ENCODE data around the gene TBC1D10B.
"Not testable (repeated sequence)": the region's sequence is repeated elsewhere in the genome, so short reads cannot be mapped to it uniquely, and the experiment has no call there.

Gene TBC1D10B

DNA sequence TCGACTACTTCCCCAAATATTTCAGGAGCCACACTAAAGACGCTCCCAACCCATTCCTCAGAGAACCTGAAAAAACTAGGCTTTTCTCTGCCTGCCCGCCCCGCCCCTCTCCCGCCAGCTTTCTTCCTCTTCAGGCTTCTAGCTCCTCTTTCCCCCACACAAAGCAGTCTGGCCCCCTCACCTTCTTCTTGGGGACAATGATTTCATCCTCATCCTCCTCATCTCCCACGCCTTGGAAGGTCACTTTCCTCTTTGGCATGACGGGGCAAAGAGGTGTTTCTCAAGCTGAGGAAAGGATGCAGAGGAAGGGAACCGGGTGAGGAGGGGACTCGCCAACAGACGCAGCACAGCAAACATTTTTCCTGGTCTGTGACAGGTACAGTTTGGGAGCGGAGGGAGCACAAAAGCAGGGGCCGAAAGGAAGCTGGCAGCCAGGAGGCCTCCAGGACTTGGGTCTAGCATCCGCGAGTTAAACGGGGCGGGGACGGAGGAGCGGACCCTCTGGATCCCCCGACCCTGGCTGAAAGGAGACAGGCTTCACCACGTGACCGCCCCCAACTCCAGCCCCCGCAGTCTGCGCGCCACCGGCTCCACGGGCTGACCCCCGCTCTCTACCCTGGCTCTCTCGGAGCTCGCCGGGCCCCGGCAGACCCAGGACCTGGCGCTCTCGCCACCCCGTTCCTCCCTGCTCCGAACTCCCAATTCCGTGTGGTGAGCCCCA is 15.7 kb downstream of the TBC1D10B start:
- no peak for DNase-seq

- no peak for DNase-seq
Measured at GRCh38 chr16:30353438-30354129, 16.7 kb downstream of the TBC1D10B start.

DNA sequence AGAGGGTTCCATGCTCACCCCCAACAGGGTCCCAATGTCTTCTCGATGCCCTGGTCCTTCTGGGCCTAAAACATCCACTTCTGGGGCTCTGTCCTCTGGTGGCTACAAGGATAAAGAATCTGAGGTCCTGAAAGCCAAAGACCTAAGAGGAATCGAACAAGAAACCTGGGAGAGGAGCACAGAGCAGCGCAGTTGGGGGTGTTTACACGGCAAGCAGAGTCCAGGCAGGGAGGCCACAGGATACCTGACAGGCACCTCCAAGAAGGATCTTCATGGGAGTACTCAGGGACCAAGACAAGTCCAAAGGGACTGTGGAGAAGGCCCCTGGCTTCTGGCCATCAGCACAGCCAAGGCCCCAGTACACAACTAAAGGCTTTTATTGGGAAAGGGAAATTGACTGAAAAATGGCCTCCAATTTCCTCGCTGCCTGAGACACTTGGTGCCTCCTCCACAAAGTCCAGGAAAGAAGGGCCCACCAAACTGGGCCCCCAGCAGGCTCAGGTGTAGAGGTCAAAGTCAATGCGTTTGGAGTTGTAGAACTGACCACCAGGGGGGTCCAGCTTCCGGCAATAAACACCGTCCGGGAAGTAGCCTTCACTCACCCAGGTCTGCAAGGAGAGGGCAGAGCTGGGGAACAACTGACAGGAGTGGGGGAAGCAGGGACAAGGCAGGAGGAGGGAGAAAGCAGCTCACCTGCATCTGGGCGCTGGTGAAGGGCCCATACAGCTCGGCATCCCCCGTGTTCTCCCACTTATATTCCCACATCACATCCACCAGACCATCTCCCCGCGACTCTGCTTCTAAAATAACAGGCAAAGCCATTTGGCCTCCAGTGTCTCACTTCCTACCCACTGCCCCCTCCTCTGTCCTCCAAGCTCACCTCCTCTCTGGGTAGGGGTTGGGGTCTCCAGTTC is 17.5 kb downstream of the TBC1D10B start:
- DNase-seq = no peak

- no peak for DNase-seq
Measured at GRCh38 chr16:30351586-30352419, 18.5 kb downstream of the TBC1D10B start.

DNA sequence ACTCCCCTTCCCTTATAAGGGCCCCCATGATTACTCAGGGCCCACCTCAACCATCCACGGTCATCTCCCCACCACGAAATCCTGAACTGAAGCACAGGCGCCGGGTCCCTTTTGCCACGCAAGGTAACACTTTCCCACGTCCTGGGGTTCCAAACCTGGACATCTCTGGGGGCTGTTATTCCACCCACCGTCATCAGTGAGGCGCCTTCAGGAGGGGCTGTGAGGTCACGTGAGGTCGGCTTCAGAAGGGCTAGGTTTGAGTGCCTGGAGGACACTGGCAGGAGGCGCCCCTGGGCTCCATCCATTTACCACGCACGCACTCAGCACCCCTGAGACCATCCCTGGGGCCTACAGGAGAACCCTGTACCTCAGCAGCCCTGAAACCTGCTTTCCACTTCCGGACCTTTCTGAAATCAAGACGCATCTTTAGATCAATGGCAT is 19.3 kb downstream of the TBC1D10B start:
- no peak for DNase-seq

GRCh38 chr16:30350134-30350871 is 20.0 kb downstream of the TBC1D10B start:
- DNase-seq = no peak

- no peak for DNase-seq
Measured at GRCh38 chr16:30349675-30350074, 20.6 kb downstream of the TBC1D10B start.

GRCh38 chr16:30348929-30349328 is 21.4 kb downstream of the TBC1D10B start:
- DNase-seq = no peak

DNA sequence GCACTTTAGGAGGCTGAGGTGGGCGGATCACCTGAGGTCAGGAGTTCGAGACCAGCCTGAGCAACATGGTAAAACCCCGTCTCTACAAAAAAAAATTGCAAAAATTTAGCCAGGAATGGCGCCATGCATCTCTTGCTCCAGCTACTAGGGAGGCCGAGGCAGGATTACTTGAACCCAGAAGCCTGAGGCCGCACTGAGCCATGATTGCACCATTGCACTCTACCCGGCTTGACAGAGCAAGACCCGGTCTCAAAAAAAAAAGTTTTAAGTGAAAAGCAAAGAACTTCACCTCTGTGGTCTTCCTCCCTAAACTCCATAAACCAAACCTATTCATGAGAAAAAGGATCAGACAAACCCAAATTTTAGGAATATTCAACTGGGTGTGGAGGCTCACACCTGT is 22.2 kb downstream of the TBC1D10B start:
- no peak for DNase-seq

DNA sequence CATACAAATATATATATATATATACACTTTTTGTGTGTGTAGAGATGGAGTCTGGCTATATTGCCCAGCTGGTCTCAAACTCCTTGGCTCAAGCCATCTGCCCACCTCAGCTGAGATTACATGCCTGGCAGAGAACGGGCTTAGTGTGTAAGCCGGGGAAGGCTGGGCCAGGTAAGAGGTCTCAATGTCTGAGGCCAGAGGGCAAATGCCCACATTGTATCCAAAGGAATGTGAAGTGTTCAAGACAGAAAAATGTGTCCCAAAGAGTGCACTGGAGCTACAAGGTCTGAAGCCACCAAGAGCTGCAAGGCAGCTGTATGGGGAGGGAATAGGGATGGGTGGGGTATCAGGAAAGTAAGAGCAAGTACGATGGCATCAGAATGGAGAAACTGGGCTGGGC is 24.0 kb downstream of the TBC1D10B start:
- no peak for DNase-seq

DNA sequence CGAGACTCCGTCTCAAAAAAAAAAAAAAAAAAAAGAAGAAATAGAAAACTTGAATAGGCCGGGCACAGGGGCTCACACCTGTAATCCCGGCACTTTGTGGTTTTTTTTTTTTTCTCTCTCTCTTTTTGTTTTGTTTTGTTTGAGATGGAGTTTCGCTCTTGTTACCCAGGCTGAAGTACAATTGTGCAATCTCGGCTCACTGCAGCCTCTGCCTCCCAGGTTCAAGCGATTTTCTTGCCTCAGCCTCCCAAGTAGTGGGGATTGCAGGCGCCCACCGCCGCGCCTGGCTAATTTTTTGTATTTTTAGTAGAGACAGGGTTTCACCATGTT is 26.8 kb downstream of the TBC1D10B start:
- DNase-seq = not testable (repeated sequence)

- DNase-seq = no peak
Measured at GRCh38 chr16:30342751-30343490, 27.4 kb downstream of the TBC1D10B start.

DNA sequence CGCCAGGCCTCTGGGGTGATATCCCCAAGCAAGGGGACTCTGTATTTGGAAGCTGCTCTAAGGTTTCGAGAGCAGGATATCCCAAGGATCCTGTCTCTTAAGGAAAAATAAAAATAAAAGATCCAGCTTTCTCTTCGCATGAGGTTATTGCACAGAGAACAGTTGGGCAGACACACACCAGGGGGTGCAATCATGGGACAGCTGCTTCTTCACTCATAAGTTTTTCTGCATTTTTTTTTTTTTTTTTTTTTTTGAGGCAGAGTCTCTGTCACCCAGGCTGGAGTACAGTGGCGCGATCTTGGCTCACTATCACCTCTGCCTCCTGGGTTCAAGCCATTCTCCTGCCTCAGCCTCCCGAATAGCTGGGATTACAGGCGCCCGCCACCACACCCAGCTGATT is 28.3 kb downstream of the TBC1D10B start:
- DNase-seq = not testable (repeated sequence)

DNA sequence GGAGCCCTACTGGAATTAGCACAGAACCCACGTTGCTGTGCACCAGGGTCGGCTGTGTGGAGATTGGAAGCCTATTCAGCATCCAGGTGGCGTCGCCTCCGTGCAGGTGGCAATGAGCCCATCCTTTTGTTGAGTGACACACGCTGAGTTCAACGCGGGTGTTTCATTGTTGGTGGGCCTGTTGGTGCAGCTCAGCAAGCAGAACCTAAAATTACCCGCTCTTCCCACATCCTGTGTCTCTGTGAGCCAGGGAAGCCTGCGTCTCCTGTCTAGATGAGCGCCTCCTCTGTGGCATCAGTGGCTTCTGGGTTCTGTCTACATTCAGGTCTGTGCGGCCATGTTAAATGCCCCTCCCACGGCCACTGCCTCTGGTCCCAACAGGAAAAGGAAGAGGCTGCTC is 29.7 kb downstream of the TBC1D10B start:
- DNase-seq = no peak

DNA sequence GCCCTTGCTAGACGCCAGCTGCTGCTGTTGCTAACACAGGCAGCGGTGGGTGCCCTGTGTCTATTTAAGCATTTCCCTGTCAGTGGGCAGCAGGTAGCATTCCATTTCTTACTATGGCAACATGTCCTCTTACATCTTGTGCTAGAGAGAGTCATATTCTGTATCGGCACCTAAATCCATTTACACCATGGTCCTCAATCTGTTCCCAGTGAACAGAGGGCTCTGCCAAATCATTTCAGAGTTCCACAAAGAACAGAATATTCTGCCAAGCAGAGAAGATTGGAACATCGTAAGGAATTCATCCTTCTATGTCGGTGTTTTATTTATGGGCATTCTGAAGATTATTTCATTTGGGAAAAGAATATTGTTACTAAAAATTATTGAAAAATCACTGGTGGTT is 31.6 kb downstream of the TBC1D10B start:
- not testable (repeated sequence) for DNase-seq

- DNase-seq = not testable (repeated sequence)
Measured at GRCh38 chr16:30337964-30338357, 32.3 kb downstream of the TBC1D10B start.

DNA sequence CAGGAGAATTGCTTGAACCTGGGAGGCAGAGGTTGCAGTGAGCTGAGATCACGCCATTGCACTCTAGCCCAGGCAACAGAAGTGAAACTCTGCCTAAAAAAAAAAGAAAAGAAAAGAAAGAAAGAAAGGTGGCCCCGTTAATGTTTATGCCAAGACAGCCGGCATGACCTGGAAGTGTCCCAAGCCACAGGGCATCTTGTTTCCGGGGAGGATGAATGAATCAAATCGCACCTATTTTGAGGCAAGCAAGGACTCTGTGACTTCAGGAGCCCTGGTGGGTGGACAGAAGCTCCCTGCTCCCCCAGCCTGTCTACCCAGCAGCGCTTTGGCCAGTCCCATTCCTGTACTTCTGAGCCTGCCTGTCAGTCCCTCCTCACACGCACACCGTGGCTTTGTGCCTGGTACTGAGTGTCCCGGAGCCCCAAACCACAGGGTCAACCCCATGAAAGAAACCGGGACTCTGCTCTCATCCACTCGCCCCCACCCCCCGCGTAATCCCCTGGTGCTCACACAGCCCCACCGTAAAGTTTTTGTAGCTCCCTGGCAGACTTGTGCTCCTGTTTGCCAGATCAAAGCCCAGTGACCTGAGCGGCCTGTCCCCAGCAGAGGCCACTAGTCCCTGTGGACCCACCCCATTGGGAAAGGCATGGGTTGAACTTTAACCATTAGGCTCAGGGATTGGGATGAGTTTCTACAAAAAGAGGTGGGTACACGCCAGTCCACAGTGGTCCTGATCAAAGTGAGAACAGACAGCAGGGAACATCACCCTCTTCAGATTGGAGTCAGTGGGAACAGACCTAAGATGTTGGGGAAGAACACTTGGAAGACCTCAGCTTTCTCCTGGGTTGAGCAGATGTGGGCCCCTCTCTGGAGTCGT is 34.5 kb downstream of the TBC1D10B start:
- peak; percentile 16 to 28 for DNase-seq

- DNase-seq = peak; percentile 54 to 78
Measured at GRCh38 chr16:30335028-30335597, 35.2 kb downstream of the TBC1D10B start.

DNA sequence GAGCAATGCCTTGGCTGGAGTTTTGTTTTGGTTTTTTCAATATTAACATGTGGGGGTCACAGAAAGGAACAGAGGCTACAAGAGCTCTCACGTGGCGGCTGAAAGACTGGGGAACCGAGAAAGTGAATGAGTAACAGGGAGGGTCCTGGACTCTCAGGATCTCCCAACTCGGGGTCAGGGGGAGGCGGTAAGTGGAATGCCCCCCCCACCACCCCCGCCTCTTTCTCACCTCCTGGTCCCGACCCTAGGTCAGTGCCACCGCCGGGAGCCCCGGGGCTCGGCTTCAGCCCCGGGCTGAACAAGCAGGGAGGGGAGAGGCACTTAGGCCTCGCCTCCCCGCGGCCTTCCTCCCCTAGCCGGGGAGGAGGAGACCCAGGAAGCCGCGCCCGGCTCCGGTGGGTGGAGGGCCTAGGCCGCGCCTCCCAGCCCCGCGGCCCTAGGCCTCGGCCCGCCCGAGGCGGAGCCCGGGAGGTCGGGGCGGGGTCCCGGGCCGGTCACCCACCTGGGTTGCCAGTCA is 35.8 kb downstream of the TBC1D10B start:
- peak; percentile 23 to 33 for DNase-seq

All from AML-193 (cell line).